Heart right ventricle (tissue), 16 donors: ENCODE results near the gene RECQL5. TPM values are rescaled to one million over a fixed set of nuclear protein-coding genes. Genes with fewer than 3 reads are reported as not detected.

Source experiments
- ATAC-seq, 8 donors: fragments of 200-7000 bp; cut with Tn5 transposase; one replicate each; pipeline ENCODE4 v1.9.1; 2020; ENCODE audit warnings: mild to moderate bottlenecking in 8 of 8, moderate library complexity in 8 of 8, moderate number of reproducible peaks in 1 of 8
- DNase-seq, 2 donors: peaks; one replicate each; pipeline ENCODE4 v3.0.0-alpha.2; 2020
- H3K27ac ChIP-seq, 10 donors: fragments of 200-600 bp; sonication (generic) in 2 of 10; one replicate each; pipeline versions ENCODE4 v1.5.0 to v1.8.0; 2020 to 2022; ENCODE audit warnings: mild to moderate bottlenecking in 3 of 10
- H3K27me3 ChIP-seq, 7 donors: fragments of 200-600 bp; one replicate each; pipeline ENCODE4 v1.8.0; 2021 to 2022; ENCODE audit warnings: mild to moderate bottlenecking in 2 of 7
- H3K36me3 ChIP-seq, 9 donors: fragments of 200-600 bp; sonication (generic) in 1 of 9; one replicate each; pipeline versions ENCODE4 v1.5.0 to v1.8.0; 2020 to 2022; ENCODE audit warnings: mild to moderate bottlenecking in 2 of 9
- H3K4me1 ChIP-seq, 9 donors: fragments of 200-600 bp; sonication (generic) in 1 of 9; one replicate each; pipeline versions ENCODE4 v1.5.0 to v1.8.0; 2020 to 2022; ENCODE audit warnings: mild to moderate bottlenecking in 4 of 9
- H3K4me3 ChIP-seq, 10 donors: fragments of 200-600 bp; sonication (generic) in 2 of 10; one replicate each; pipeline versions ENCODE4 v1.5.0 to v1.8.0; 2020 to 2022; ENCODE audit warnings: mild to moderate bottlenecking in 7 of 10, moderate library complexity in 2 of 10
- H3K9me3 ChIP-seq, 11 donors: fragments of 200-600 bp in 10 of 11; sonication (generic) in 2 of 11; one replicate each; pipeline versions ENCODE4 v1.5.0 to v1.8.0; 2013 to 2022; ENCODE audit warnings: mild to moderate bottlenecking in 2 of 11, control low read depth in 1 of 11, moderate library complexity in 1 of 11
- CTCF ChIP-seq, 9 donors: fragments of 200-600 bp; sonication (generic) in 2 of 9; IDR thresholded peaks; one replicate each; pipeline versions ENCODE4 v1.5.0 to v1.8.0; 2021 to 2022; ENCODE audit warnings: antibody characterized with exemption in 9 of 9, mild to moderate bottlenecking in 5 of 9, moderate library complexity in 1 of 9
- WGBS, 2 donors: extraction: QIAGEN DNeasy Blood & Tissue Kit; methylation state at CpG; one replicate each; pipeline ENCODE4 v1.1.7; 2013; ENCODE audit warnings: inconsistent platforms in 1 of 2; 5-methylcytosine and 5-hydroxymethylcytosine counted together
- intact Hi-C, 10 donors: fragments of 100-400 bp; cut with DNase I; formaldehyde crosslinking; loops; one replicate each; pipeline versions ENCODE4 v1.11.1 to v1.14.2; 2022
- polyA plus RNA-seq, 2 donors: library from polyadenylated mRNA; stranded (reverse); fragments of 200-250 nt; gene quantifications; one replicate each; pipeline ENCODE4 v1.2.3, GENCODE V29; 2013
- total RNA-seq, 10 donors: library from RNA; stranded (reverse); fragmentation: NEBNext Ultra II Directional in 3 of 10; extraction: Animal tissue kit (Norgen Biotek cat#: 25700) in 3 of 10; gene quantifications; one replicate each; pipeline versions ENCODE4 v1.2.1 to v1.2.4, GENCODE V29; 2021 to 2023
- donor health status: Arrhythmogenic right ventricular cardiomyopathy.
- donor health status: ischemic (EF 13 %, LVEDD 7.1; RV severe dilation, severe dysfunction).
- donor health status: healthy with polysubstance abuse.
- donor health status: DM: no; HTN: yes; CAD: no.
- donor health status: DM: no; HTN: no; CAD: no.
- donor health status: ischemic (EF 25% LVEDD 6.9; RV normal size, moderate dysfunction).
- donor health status: ischemic (EF 25% LVEDD 5.7; RV mildly dilated, moderate dysfunction).
- donor health status: healthy.
- donor health status: DM: yes; HTN: yes; CAD: no.
- donor health status: Ischemic cardiomyopathy.
- donor health status: ischemic (EF 35%, LVEDD 5.7; RV mildly dilated, moderate dysfunction).
- donor health status: nonischemic (EF 11% LVEDD 7.7; RV severe dilation, severe dysfunction).
- donor health status: DM: yes; HTN: yes; CAD: no.
- donor health status: PGD.
- donor health status: ischemic (EF 29% LVEDD 5.4; RV normal size, mild dysfunction).
- donor health status: nonischemic (EF 23%, LVEDD 6.1; RV moderate dilation, normal function).

Gene RECQL5
- total and polyA plus RNA-seq, 12 donors, result 6.3 to 32.1 (median 10.7) TPM

DNA sequence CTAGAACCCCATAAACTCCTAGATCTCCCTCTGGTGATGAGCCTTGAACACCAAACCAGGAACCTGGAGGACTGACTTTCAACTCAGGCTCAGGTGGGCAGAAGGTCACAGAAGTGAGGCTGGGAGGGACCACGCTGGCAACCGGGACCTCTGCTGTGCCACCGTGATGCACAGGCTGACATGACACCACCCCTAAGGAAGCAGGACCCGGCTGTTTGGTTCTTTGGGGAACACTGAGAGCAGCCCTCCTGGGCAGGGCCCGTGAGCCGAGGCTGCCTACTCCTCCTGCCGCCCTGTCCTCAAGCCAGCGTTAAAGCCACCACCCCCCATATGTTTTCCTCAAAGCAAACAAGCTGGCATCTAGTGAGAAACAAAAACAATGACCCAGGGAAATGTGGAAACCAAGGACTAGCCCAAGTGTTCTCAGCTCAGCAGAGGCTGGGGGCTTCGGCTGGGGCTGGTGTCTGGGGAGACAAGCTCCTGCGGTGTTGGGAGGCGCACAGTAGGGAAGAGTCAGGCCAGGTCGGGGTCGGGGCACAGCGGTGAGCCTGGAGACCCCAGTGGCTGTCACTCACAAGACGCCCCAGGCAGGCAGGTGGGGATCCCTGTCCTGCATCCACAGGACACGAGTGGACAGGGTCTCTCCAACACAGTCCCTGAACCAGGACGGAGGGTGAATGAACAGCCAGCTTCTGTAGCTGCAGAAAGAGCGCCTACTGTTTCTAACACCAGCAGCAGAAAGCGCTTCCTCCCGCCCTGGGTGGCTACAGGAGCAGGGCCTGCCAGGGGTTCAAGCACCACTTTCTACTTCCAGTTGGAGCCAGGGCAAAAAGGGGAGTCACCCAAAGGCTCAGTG lies 32.0 kb downstream of the RECQL5 start:
- no peak for TF ChIP-seq CTCF (IDR thresholded peaks at IDR 0.05)
- intact Hi-C loops, result loop anchor here in 4 of 10 donors (5.0 to 10.0 kb wide), 3 partner anchors 60 to 117 kb away; no protein-coding TSS in a partner anchor
- Histone ChIP-seq H3K4me1 (peaks cover 14 to 72% (median 56%) of the 10 kb centered on the region in 9 donors), H3K27ac (peak overlapping the region; percentile 44 to 94 (median 89)), H3K9me3 (no peaks in the 10 kb centered on the region), H3K36me3 (peaks cover 0 to 31% (median 0%) of the 10 kb centered on the region in 9 donors), H3K4me3 (peak overlapping the region in 7 of 10 donors; percentile 10 to 39 (median 29)), H3K27me3 (no peaks in the 10 kb centered on the region)
- 54 to 72% methylated on average over 20 of the region's 20 CpGs for WGBS, 2 donors
- DNase-seq (no peak), ATAC-seq (peak in 1 of 8 donors; percentile 1)

DNA sequence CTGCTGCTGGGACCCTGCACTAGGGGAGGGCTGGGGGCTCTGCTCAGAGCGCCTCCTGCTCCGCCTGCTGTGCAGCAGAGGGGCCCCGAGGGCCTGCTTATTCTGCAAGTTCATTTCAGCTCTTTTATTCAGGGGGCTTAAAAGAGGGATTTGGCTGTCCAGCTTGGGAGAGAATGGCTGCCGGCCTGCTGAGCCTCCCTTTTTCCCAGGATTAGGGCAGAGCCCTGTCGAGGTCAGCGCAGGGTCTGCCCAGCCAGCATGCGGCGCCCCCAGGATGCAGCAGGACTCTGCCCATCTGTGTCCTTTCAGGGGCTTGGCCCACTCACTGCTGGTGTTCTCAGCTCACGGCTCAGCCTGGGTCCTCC lies 32.6 kb downstream of the RECQL5 start:
- ATAC-seq, result no peak
- DNase-seq, result no peak
- peak overlapping the region; percentile 1 to 94 (median 89) for H3K27ac ChIP-seq

DNA sequence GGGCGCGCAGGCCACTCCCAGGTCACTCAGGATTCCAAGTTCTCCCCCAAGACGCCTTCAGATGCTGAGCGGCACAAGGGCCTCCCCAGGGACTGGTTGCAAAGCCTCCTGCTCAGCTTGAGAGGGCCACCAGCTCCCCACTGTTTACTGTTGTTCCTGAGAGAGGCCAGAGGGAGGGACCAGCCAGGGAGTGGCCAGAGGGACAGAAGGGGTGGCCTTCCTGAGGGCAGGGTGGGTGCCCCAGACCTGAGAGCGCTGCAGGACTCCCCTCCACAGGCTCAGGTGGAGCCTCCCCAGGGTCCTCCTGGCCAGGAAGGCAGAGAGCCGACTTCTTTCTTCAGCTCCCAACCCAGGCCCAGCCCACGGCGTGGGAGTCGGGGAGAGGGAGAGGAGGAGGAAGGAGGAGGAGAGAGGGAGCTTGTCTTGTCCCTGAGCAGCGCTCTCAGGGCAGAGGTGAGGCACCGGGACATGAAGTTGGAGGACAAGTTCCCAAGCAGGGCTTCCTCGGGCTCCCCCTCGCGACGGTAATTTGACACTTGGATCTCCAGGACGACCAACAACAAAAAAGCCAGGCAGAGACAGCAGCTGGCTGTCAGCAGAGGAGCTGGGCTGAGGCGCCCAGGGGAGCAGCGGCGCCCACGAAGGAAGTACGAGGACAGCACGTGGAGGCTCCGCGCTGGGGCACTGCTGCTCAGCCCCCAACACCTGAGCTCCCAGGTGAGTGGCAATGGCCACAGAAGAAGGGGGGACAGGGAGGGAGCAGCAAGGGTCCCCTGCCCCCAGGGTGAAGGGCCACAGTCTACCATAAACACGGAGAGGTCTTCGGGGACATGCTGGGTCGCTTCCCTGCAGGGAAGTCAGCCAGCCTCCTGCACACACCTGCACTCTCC lies 33.2 kb downstream of the RECQL5 start:
- DNase-seq (peak; percentile 88 to 94), ATAC-seq (peak; percentile 55 to 82 (median 73))
- intact Hi-C loops, result loop anchor here (1.0 to 10.0 kb wide), 8 partner anchors 20 to 119 kb away; no protein-coding TSS in a partner anchor
- no peaks in the 10 kb centered on the region for H3K9me3 ChIP-seq
- H3K27ac ChIP-seq, result peak overlapping the region; percentile 57 to 94 (median 89)
- no peaks in the 10 kb centered on the region for H3K27me3 ChIP-seq
- 8 to 11% methylated on average over 27 of the region's 27 CpGs for WGBS, 2 donors
- H3K4me3 ChIP-seq, result peak overlapping the region in 8 of 10 donors; percentile 13 to 39 (median 27)
- H3K36me3 ChIP-seq, result peaks cover 0 to 33% (median 0%) of the 10 kb centered on the region in 9 donors
- peak; percentile 34 to 82 (median 65) for TF ChIP-seq CTCF (IDR thresholded peaks at IDR 0.05)
- peaks cover 14 to 62% (median 45%) of the 10 kb centered on the region in 9 donors for H3K4me1 ChIP-seq

More for the DNA sequence above, 32.6 kb downstream of the RECQL5 start:
- Histone ChIP-seq H3K9me3 (no peaks in the 10 kb centered on the region), H3K4me3 (peak overlapping the region in 8 of 10 donors; percentile 10 to 39 (median 27)), H3K36me3 (peaks cover 0 to 31% (median 0%) of the 10 kb centered on the region in 9 donors), H3K27me3 (no peaks in the 10 kb centered on the region), H3K4me1 (peaks cover 14 to 68% (median 51%) of the 10 kb centered on the region in 9 donors)
- 63 to 78% methylated on average over 9 of the region's 9 CpGs for WGBS, 2 donors
- intact Hi-C loops, result loop anchor here in 4 of 10 donors (5.0 to 10.0 kb wide), 3 partner anchors 60 to 118 kb away; no protein-coding TSS in a partner anchor
- no peak for TF ChIP-seq CTCF (IDR thresholded peaks at IDR 0.05)
